H9 (cell line): ENCODE results near the gene BRWD1. TPM values are rescaled to one million over a fixed set of nuclear protein-coding genes. Genes with fewer than 3 reads are reported as not detected.

Experiments
- DNase-seq: peaks from one replicate; pipeline ENCODE4 v3.0.0-alpha.2; 2017
- H2AFZ ChIP-seq: one replicate; pipeline ENCODE4 v1.6.1; 2013; ENCODE audit warnings: mild to moderate bottlenecking, low read length, control low read depth, moderate library complexity
- H2AK5ac ChIP-seq: 2 replicates; pipeline ENCODE4 v1.6.1; 2013; ENCODE audit warnings: low read length, control low read depth, mixed read lengths; ENCODE audit not compliant: insufficient read length
- H2BK120ac ChIP-seq: one replicate; pipeline ENCODE4 v1.6.1; 2013; ENCODE audit warnings: low read depth, mild to moderate bottlenecking, low read length, control low read depth, inconsistent platforms; ENCODE audit not compliant: poor library complexity, severe bottlenecking
- H2BK12ac ChIP-seq: 2 replicates; pipeline ENCODE4 v1.6.1; 2013; ENCODE audit warnings: low read length, control low read depth, mixed read lengths, low read depth; ENCODE audit not compliant: insufficient read length
- H2BK15ac ChIP-seq: 2 replicates; pipeline ENCODE4 v1.6.1; 2013; ENCODE audit warnings: low read depth, low read length, control low read depth
- H2BK20ac ChIP-seq: one replicate; pipeline ENCODE4 v1.6.1; 2013; ENCODE audit warnings: low read depth, mild to moderate bottlenecking, low read length, control low read depth, inconsistent platforms; ENCODE audit not compliant: poor library complexity, severe bottlenecking
- H2BK5ac ChIP-seq: 2 replicates; pipeline ENCODE4 v1.6.1; 2013; ENCODE audit warnings: low read length, control low read depth, mixed read lengths; ENCODE audit not compliant: insufficient read length
- H3K14ac ChIP-seq: 2 replicates; pipeline ENCODE4 v1.6.1; 2013; ENCODE audit warnings: low read length, control low read depth; ENCODE audit not compliant: insufficient read depth
- H3K18ac ChIP-seq: 2 replicates; pipeline ENCODE4 v1.6.1; 2013; ENCODE audit warnings: low read depth, mild to moderate bottlenecking, mixed read lengths, low read length, control low read depth; ENCODE audit not compliant: insufficient read length
- H3K23ac ChIP-seq: 2 replicates; pipeline ENCODE4 v1.6.1; 2013; ENCODE audit warnings: low read length, control low read depth, mixed read lengths, low read depth; ENCODE audit not compliant: insufficient read length
- H3K23me2 ChIP-seq: 2 replicates; pipeline ENCODE4 v1.6.1; 2013; ENCODE audit warnings: low read depth, mild to moderate bottlenecking, mixed read lengths, low read length, control low read depth; ENCODE audit not compliant: insufficient read length, poor library complexity, severe bottlenecking
- H3K27ac ChIP-seq: 2 replicates; pipeline ENCODE4 v1.5.1; 2013; ENCODE audit warnings: low read length, control low read depth, mixed read lengths, low read depth; ENCODE audit not compliant: insufficient read length
- H3K27me3 ChIP-seq: 2 replicates; pipeline ENCODE4 v1.6.1; 2013; ENCODE audit warnings: low read length, control low read depth, inconsistent platforms; ENCODE audit not compliant: insufficient read depth
- H3K4ac ChIP-seq: 2 replicates; pipeline ENCODE4 v1.6.1; 2013; ENCODE audit warnings: low read depth, mild to moderate bottlenecking, control low read depth, inconsistent platforms, low read length, moderate library complexity
- H3K4me1 ChIP-seq: 2 replicates; pipeline ENCODE4 v1.6.1; 2013; ENCODE audit warnings: low read length, control low read depth, inconsistent platforms; ENCODE audit not compliant: insufficient read depth
- H3K4me2 ChIP-seq: 2 replicates; pipeline ENCODE4 v1.6.1; 2013; ENCODE audit warnings: low read length, control low read depth, mixed read lengths; ENCODE audit not compliant: insufficient read length, insufficient read depth
- H3K56ac ChIP-seq: 2 replicates; pipeline ENCODE4 v1.6.1; 2013; ENCODE audit warnings: low read depth, mild to moderate bottlenecking, mixed read lengths, low read length, control low read depth; ENCODE audit not compliant: insufficient read length
- H3K79me1 ChIP-seq: 2 replicates; pipeline ENCODE4 v1.6.1; 2013; ENCODE audit warnings: low read depth, mild to moderate bottlenecking, moderate library complexity, low read length, control low read depth, inconsistent platforms; ENCODE audit not compliant: insufficient read depth, poor library complexity, severe bottlenecking
- H3K79me2 ChIP-seq: 2 replicates; pipeline ENCODE4 v1.6.1; 2013; ENCODE audit warnings: low read length, control low read depth, inconsistent platforms; ENCODE audit not compliant: insufficient read depth
- H3K9ac ChIP-seq: 2 replicates; pipeline ENCODE4 v1.6.1; 2013; ENCODE audit warnings: low read length, control low read depth, mixed read lengths; ENCODE audit not compliant: insufficient read length; ENCODE audit errors: extremely low read depth
- H3K9me3 ChIP-seq: one replicate; pipeline ENCODE4 v1.6.1; 2013; ENCODE audit warnings: low read depth, low read length, inconsistent platforms; ENCODE audit not compliant: control insufficient read depth
- H3T11ph ChIP-seq: one replicate; pipeline ENCODE4 v1.6.1; 2013; ENCODE audit warnings: mild to moderate bottlenecking, low read length, control low read depth, inconsistent platforms
- H4K20me1 ChIP-seq: one replicate; pipeline ENCODE4 v1.6.1; 2013; ENCODE audit not compliant: control insufficient read depth, insufficient read length, insufficient read depth
- H4K5ac ChIP-seq: 2 replicates; pipeline ENCODE4 v1.6.1; 2013; ENCODE audit warnings: low read depth, mild to moderate bottlenecking, mixed read lengths, low read length, control low read depth; ENCODE audit not compliant: insufficient read length
- H4K8ac ChIP-seq: replicated peaks from 2 replicates; pipeline ENCODE4 v1.6.1; 2013; ENCODE audit warnings: low read length, control low read depth, mixed read lengths, low read depth; ENCODE audit not compliant: insufficient read length
- H4K91ac ChIP-seq: 2 replicates; pipeline ENCODE4 v1.6.1; 2013; ENCODE audit warnings: low read depth, mild to moderate bottlenecking, moderate library complexity, mixed read lengths, low read length, control low read depth; ENCODE audit not compliant: insufficient read length
- H3K27ac Mint-ChIP-seq, 3 experiments: 2 replicates in 2 of 3; 3 replicates in 1 of 3; pipeline ENCODE4 v1.8.0; 2020 to 2021; ENCODE audit warnings: mixed read lengths in 3 of 3, mild to moderate bottlenecking in 1 of 3, moderate library complexity in 1 of 3
- H3K27me3 Mint-ChIP-seq: 2 replicates; pipeline ENCODE4 v1.8.0; 2021; ENCODE audit warnings: low read depth, mild to moderate bottlenecking, moderate library complexity, mixed read lengths
- H3K36me3 Mint-ChIP-seq, 3 experiments: 2 replicates in 2 of 3; 3 replicates in 1 of 3; pipeline ENCODE4 v1.8.0; 2020 to 2021; ENCODE audit warnings: low read depth in 3 of 3, mixed read lengths in 3 of 3; ENCODE audit not compliant: insufficient read depth in 1 of 3
- H3K4me1 Mint-ChIP-seq, 2 experiments: 2 replicates each; pipeline ENCODE4 v1.8.0; 2020; ENCODE audit warnings: mixed read lengths in 2 of 2
- H3K4me3 Mint-ChIP-seq, 2 experiments: 2 replicates in 1 of 2; 3 replicates in 1 of 2; pipeline ENCODE4 v1.8.0; 2020 to 2021; ENCODE audit warnings: mild to moderate bottlenecking in 2 of 2, mixed read lengths in 2 of 2, moderate library complexity in 1 of 2
- H3K9me3 Mint-ChIP-seq, 2 experiments: 2 replicates in 1 of 2; 3 replicates in 1 of 2; pipeline ENCODE4 v1.8.0; 2020; ENCODE audit warnings: mild to moderate bottlenecking in 2 of 2, mixed read lengths in 2 of 2, moderate library complexity in 1 of 2
- WGBS: extraction: QIAGEN DNeasy Blood & Tissue Kit; methylation state at CpG from one replicate; pipeline ENCODE4 v1.1.7; 2013; ENCODE audit warnings: missing lambda C conversion rate, low lambda C conversion rate, mixed read lengths; ENCODE audit not compliant: insufficient read length; ENCODE audit errors: extremely low coverage; 5-methylcytosine and 5-hydroxymethylcytosine counted together
- total RNA-seq: library from RNA; stranded (reverse); gene quantifications from 2 replicates; pipeline ENCODE4 v1.2.1, GENCODE V29; 2021
- TF ChIP-seq, protein P1 (sequence below): fragments of 200-600 bp; sonication (generic); conservative IDR thresholded peaks from 3 replicates; pipeline ENCODE4 v1.8.0; 2021; ENCODE audit warnings: antibody characterized with exemption, mild to moderate bottlenecking

BRWD1 gene
- total RNA-seq, 1 experiment from 2014 or later: 48.4 TPM

DNA sequence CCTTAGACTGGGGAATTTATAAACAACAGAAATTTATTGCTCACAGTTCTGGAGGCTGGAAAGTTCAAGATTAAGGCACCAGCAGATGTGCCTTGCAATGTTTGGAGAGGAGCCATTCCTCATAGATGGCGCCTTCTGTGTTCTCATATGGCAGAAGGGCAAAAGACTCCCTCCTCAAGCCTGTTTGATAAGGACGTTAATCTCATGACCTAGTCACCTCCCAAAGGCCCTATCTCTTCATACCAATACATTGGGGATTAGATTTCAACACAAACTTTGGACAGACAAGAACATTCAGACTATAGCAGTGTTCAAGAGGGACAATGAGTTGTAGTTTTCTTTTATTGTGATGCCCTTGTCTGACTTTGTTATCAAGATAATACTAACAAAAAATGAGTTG is 164.5 kb downstream of the BRWD1 start:
- H3K14ac ChIP-seq: no peak overlapping the region
- H3K36me3 Mint-ChIP-seq: peaks cover 0 to 1% (median 0%) of the 10 kb centered on the region in 3 experiments; a peak in 2 of 7 replicates
- H3K23ac ChIP-seq: no peak overlapping the region
- no peak overlapping the region for H2BK12ac ChIP-seq
- peaks cover 0 to 2% of the 10 kb centered on the region in 2 experiments; a peak in 1 of 5 replicates for H3K9me3 Mint-ChIP-seq
- no peaks in the 10 kb centered on the region for H3K79me2 ChIP-seq
- no CpG with 5 or more reads among the region's 2 CpGs for WGBS
- no peak overlapping the region for H3K4ac ChIP-seq
- H3K4me2 ChIP-seq: no peak overlapping the region
- H2AK5ac ChIP-seq: no peak overlapping the region
- H3K9ac ChIP-seq: no peak overlapping the region
- H3K18ac ChIP-seq: no peak overlapping the region
- no peak overlapping the region for H3K27ac Mint-ChIP-seq
- DNase-seq: no peak
- H2BK120ac ChIP-seq: no peak overlapping the region
- H2BK20ac ChIP-seq: no peak overlapping the region
- H3K23me2 ChIP-seq: no peaks in the 10 kb centered on the region
- H4K20me1 ChIP-seq: no peaks in the 10 kb centered on the region
- no peak overlapping the region for H4K5ac ChIP-seq
- H4K91ac ChIP-seq: no peak overlapping the region
- no peak overlapping the region for H3T11ph ChIP-seq
- no peaks in the 10 kb centered on the region for H3K4me1 ChIP-seq
- H3K27me3 Mint-ChIP-seq: no peaks in the 10 kb centered on the region
- H3K27ac ChIP-seq: no peak overlapping the region
- TF ChIP-seq, protein P1, sequence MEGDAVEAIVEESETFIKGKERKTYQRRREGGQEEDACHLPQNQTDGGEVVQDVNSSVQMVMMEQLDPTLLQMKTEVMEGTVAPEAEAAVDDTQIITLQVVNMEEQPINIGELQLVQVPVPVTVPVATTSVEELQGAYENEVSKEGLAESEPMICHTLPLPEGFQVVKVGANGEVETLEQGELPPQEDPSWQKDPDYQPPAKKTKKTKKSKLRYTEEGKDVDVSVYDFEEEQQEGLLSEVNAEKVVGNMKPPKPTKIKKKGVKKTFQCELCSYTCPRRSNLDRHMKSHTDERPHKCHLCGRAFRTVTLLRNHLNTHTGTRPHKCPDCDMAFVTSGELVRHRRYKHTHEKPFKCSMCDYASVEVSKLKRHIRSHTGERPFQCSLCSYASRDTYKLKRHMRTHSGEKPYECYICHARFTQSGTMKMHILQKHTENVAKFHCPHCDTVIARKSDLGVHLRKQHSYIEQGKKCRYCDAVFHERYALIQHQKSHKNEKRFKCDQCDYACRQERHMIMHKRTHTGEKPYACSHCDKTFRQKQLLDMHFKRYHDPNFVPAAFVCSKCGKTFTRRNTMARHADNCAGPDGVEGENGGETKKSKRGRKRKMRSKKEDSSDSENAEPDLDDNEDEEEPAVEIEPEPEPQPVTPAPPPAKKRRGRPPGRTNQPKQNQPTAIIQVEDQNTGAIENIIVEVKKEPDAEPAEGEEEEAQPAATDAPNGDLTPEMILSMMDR: no peak
- H2BK5ac ChIP-seq: no peak overlapping the region
- H2AFZ ChIP-seq: no peak overlapping the region
- no peak overlapping the region for H3K4me3 Mint-ChIP-seq
- no peaks in the 10 kb centered on the region for H3K4me1 Mint-ChIP-seq
- H4K8ac ChIP-seq: no peak overlapping the region
- H3K79me1 ChIP-seq: no peaks in the 10 kb centered on the region
- no peaks in the 10 kb centered on the region for H3K9me3 ChIP-seq
- H2BK15ac ChIP-seq: no peak overlapping the region
- no peaks in the 10 kb centered on the region for H3K27me3 ChIP-seq
- H3K56ac ChIP-seq: no peak overlapping the region
